Smooth muscle cell (in vitro differentiated cells): ENCODE data around the gene PGRMC1. TPM values are rescaled to one million over a fixed set of nuclear protein-coding genes. Genes with fewer than 3 reads are reported as not detected.
"Not testable (repeated sequence)": the region's sequence is repeated elsewhere in the genome, so short reads cannot be mapped to it uniquely, and the experiment has no call there.

Source experiments
- DNase-seq: peaks from one replicate; lab custom pipeline; 2025; ENCODE audit not compliant: unreplicated experiment; lab: John Stamatoyannopoulos, UW
- H2AFZ ChIP-seq: fragments of 200-600 bp; sonication (generic); 2 replicates; pipeline ENCODE4 v1.6.0; 2016; ENCODE audit warnings: antibody characterized with exemption, low read depth, mild to moderate bottlenecking
- H3F3A ChIP-seq: fragments of 200-600 bp; sonication (generic); 2 replicates; pipeline ENCODE4 v1.6.0; 2017; ENCODE audit warnings: antibody characterized with exemption, low read depth
- H3K27ac ChIP-seq: fragments of 200-600 bp; sonication (generic); 2 replicates; pipeline ENCODE4 v1.5.1; 2016; ENCODE audit warnings: low read depth, mild to moderate bottlenecking
- H3K27me3 ChIP-seq: fragments of 200-600 bp; sonication (generic); 2 replicates; pipeline ENCODE4 v1.6.1; 2016; ENCODE audit warnings: low read depth, mild to moderate bottlenecking
- H3K36me3 ChIP-seq: fragments of 200-600 bp; sonication (generic); 2 replicates; pipeline ENCODE4 v1.5.1; 2016; ENCODE audit warnings: low read depth
- H3K4me1 ChIP-seq: fragments of 200-600 bp; sonication (generic); 2 replicates; pipeline ENCODE4 v1.5.1; 2016; ENCODE audit warnings: low read depth
- H3K4me2 ChIP-seq: fragments of 200-600 bp; sonication (generic); 2 replicates; pipeline ENCODE4 v1.6.0; 2016; ENCODE audit warnings: mild to moderate bottlenecking
- H3K4me3 ChIP-seq: fragments of 200-600 bp; sonication (generic); 2 replicates; pipeline ENCODE4 v1.5.1; 2016; ENCODE audit warnings: mild to moderate bottlenecking
- H3K79me2 ChIP-seq: fragments of 200-600 bp; sonication (generic); 2 replicates; pipeline ENCODE4 v1.6.0; 2016; ENCODE audit warnings: low read depth, mild to moderate bottlenecking
- H3K9ac ChIP-seq: fragments of 200-600 bp; sonication (generic); 2 replicates; pipeline ENCODE4 v1.6.0; 2016; ENCODE audit warnings: low read depth
- H3K9me3 ChIP-seq: fragments of 200-600 bp; sonication (generic); replicated peaks from 2 replicates; pipeline ENCODE4 v1.5.1; 2016; ENCODE audit warnings: low read depth
- H4K20me1 ChIP-seq: fragments of 200-600 bp; sonication (generic); 2 replicates; pipeline ENCODE4 v1.6.0; 2016; ENCODE audit warnings: low read depth
- CTCF ChIP-seq: fragments of 200-600 bp; sonication (generic); IDR thresholded peaks from 2 replicates; pipeline ENCODE4 v1.5.1; 2017; ENCODE audit warnings: borderline replicate concordance, mild to moderate bottlenecking, antibody characterized with exemption; ENCODE audit not compliant: insufficient read depth, poor library complexity, severe bottlenecking
- WGBS: methylation state at CpG from one replicate; pipeline ENCODE4 v1.1.7; 2016; ENCODE audit warnings: low lambda C conversion rate; 5-methylcytosine and 5-hydroxymethylcytosine counted together
- polyA plus RNA-seq: library from polyadenylated mRNA; unstranded; fragments of >200 nt; fragmentation: Nextera tagmentation; extraction: Ambion mirVana; gene quantifications from 2 replicates; pipeline ENCODE4 v1.2.1, GENCODE V29; 2016
- total RNA-seq: library from RNA; depleted of rRNA; stranded (reverse); fragments of >200 nt; gene quantifications from 2 replicates; pipeline ENCODE4 v1.2.3, GENCODE V29; 2014

Gene PGRMC1
- total and polyA plus RNA-seq, 2 experiments from 2014 or later = 131 to 169 TPM

DNA sequence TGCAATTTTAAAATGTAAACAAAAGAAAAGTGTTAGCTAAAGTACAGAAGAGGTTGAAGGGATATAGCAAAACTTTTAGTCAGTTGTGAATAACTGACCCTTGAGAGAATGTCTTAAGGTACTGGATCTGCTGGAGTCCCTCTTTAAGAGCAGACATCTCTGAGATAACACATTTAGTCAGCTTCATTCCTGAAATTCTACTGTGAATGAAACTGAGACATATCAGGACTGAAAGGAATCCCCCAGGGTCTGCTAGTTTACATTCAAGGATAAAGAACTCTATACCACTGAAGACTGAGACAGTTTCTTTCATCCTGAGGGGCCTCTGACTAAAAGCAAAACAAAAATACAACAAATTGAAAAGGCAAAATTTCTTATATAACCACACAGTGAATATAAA is 54.4 kb downstream of the PGRMC1 start:
- Histone ChIP-seq H4K20me1 (no peaks in the 10 kb centered on the region), H2AFZ (no peak overlapping the region), H3K4me2 (no peak overlapping the region), H3K9ac (no peak overlapping the region), H3K4me3 (no peak overlapping the region), H3K27me3 (no peaks in the 10 kb centered on the region), H3K36me3 (no peaks in the 10 kb centered on the region), H3K27ac (no peak overlapping the region), H3K79me2 (no peaks in the 10 kb centered on the region), H3F3A (no peaks in the 10 kb centered on the region), H3K9me3 (no peaks in the 10 kb centered on the region), H3K4me1 (no peaks in the 10 kb centered on the region)
- no peak for TF ChIP-seq CTCF
- no peak for DNase-seq

GRCh38 chrX:119291246-119291645 is 55.2 kb downstream of the PGRMC1 start:
- H3K4me1 ChIP-seq, H3K4me2 ChIP-seq, H3K27ac ChIP-seq, DNase-seq, H2AFZ ChIP-seq, H3K4me3 ChIP-seq, H3K9me3 ChIP-seq, H3K79me2 ChIP-seq, H3F3A ChIP-seq, H3K36me3 ChIP-seq, H3K27me3 ChIP-seq, H4K20me1 ChIP-seq, H3K9ac ChIP-seq: not testable (repeated sequence)
- WGBS = 43% methylated on average over 2 of the region's 2 CpGs

DNA sequence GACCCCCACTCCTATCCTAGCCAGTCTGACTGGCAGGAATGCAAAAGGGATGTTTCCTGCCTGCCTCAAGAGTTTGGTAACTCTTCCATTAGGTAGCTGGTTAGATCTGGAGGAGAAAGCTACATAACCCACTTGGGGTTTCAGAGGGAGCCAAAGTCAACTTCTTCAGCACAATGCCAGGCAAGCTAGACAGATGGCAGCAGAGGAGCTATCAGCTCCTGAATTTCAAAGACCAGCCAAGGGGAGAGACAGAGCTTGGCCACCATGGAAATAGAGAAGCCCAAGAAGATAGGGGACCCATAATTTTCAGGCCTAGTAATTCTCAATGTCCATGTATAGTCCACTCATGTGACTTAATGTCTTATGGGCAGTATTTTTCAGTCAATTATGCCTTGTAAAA is 56.4 kb downstream of the PGRMC1 start:
- no peaks in the 10 kb centered on the region for H4K20me1 ChIP-seq
- no peak overlapping the region for H3K4me2 ChIP-seq
- no peaks in the 10 kb centered on the region for H3K27me3 ChIP-seq
- no peaks in the 10 kb centered on the region for H3K79me2 ChIP-seq
- TF ChIP-seq CTCF = no peak
- no peak overlapping the region for H3K27ac ChIP-seq
- H2AFZ ChIP-seq = no peak overlapping the region
- H3K4me1 ChIP-seq = no peaks in the 10 kb centered on the region
- H3K36me3 ChIP-seq = no peaks in the 10 kb centered on the region
- no peak for DNase-seq
- no peak overlapping the region for H3K9ac ChIP-seq
- no peak overlapping the region for H3K4me3 ChIP-seq
- no peaks in the 10 kb centered on the region for H3K9me3 ChIP-seq
- H3F3A ChIP-seq = no peaks in the 10 kb centered on the region

Other genes starting within 250 kb of the PGRMC1 start
- not detected in 2 replicates for gene CT47C1, start 163.3 kb upstream of the PGRMC1 start, total RNA-seq
- not detected in 2 replicates for gene CT47C1, start 163.3 kb upstream of the PGRMC1 start, polyA plus RNA-seq
- not detected in 2 replicates for gene KIAA1210, start 108.5 kb upstream of the PGRMC1 start, total RNA-seq
- gene KIAA1210, start 108.5 kb upstream of the PGRMC1 start, polyA plus RNA-seq = not detected in 2 replicates
- gene SLC25A43, start 163.1 kb downstream of the PGRMC1 start, total RNA-seq = 8.8 and 15.4 TPM in 2 replicates
- 11.9 and 15.6 TPM in 2 replicates for gene SLC25A43, start 163.1 kb downstream of the PGRMC1 start, polyA plus RNA-seq
- 126 and 155 TPM in 2 replicates for gene SLC25A5, start 232.2 kb downstream of the PGRMC1 start, total RNA-seq
- 112 and 116 TPM in 2 replicates for gene SLC25A5, start 232.2 kb downstream of the PGRMC1 start, polyA plus RNA-seq